GM19099 (cell line): ENCODE data around the gene CARD8.

Source experiments
- POLR2A ChIP-seq: IDR thresholded peaks from 3 replicates; pipeline ENCODE4 v1.6.1; 2011; ENCODE audit warnings: low read depth; ENCODE audit not compliant: insufficient read length; ENCODE audit errors: extremely low read depth

The CARD8 gene

DNA sequence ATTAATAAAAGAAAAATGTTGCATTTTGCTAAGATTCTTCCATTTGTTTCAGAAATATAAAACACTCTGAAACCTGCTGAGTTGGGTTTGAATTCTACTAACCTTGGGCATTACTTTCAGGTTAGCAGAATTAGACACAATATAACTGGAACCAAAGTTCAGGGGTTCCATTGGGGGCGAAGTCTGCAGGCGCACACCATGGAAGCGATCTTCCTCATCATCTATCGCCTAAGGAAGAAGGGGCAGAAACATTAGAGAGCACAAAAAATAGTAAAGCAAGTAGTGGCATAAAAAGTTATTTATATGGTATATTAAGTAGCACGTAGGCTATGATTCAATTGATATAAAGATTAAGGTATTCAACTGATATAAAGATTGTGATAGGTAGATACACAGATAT is 34.1 kb downstream of the CARD8 start:
- TF ChIP-seq POLR2A, result no peak

DNA sequence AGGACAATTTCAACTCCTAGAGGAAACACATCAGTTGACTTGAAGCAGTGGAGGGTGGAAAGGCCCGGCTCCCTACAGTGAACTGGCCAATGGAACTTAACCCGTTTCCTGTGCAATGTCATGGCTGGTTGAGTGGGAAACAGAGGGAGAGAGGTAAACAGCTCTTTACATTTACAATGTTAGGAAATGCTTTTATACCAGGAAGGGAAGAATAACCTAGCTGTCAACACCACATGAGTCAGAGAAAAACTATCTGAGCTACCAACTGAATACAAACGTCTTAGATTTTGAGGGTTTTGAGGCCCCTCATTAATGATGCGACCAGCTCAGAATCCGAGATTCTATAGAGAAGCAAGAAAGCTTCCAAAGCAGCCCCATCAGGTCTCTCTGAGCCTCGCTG is 36.7 kb downstream of the CARD8 start:
- TF ChIP-seq POLR2A, result no peak

DNA sequence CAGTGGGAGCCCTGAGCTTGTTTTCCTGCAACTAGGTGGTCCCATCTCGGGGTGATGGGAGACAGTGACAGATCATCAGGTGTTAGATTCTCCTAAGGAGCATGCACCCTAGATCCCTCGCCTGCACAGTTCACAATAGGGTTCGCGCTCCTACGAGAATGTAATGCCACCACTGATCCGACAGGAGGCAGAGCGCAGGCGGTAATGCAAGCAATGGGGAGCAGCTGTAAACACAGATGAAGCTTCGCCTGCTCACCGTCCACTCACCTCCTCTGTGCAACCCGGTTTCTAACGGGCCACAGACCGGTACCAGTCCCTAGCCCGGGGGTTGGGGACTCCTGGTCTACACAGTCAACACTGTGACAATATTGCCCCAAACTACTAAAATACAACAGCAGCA is 38.8 kb downstream of the CARD8 start:
- TF ChIP-seq POLR2A, result no peak

DNA sequence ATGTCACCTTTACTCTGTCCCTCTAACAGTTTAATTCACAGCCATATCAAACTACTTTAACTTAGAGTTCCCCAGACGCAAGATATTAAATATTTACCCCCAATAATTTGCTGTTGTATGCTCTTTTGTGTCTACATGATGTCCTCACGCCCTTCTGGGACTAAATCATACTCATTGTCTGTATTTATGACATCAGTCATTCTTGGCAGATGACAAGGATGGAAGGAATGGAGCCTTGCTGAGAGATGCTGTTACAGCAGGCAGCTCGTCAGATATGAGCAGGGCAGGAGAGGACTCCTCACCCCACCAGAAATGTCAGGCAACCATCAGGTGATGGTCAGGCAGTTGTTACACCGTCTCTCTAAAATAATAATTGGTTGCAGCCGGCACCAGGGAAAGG is 41.8 kb downstream of the CARD8 start:
- TF ChIP-seq POLR2A, result no peak

DNA sequence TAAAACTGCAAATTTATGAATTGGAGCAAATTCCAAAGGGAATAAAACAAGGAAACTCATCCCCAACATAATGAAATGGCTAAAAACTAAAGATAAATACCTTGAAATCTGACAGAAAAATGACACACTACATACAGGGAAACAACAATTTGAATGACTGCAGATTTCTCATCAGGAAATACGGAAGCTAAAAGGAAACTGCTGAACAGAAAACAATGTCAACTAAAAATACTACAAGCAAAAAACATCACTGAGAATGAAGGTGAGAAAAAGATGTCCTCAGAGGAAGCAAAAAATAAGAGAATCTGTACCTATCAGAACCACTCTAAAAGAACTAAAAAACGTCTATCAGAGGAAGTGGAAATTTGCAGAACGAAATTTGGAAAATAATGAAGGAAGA is 45.7 kb downstream of the CARD8 start:
- no peak for TF ChIP-seq POLR2A

DNA sequence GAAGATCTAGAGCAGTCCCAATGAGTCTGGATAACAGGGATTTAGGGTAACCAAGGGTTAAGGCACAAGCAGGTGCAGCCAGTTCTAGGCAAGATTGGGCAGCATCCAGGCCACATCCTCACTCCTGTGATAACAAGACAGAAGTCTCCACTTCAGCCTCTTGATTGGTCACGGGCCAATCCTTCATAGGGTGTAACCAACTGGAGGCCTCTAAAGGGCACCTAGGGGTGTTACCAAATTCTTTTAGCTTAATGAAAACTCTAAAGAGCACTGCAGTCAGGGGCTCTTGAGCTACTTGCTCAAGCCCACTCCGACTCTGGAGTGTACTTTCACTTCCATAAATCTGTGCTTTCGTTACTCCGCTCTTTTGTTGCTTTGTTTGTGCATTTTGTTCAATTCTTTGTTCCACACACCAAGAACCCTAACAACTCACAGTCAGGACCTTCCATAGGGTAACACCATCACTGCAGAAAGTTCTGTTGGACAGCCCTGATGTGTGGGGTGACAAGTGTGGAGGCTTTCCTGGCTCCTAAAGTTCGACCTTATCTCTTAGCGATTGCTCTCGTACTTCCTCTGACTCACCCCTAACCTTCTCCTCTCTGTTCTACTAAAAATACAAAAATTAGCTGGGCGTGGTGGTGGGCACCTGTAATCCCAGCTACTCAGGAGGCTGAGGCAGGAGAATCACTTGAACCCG is 49.2 kb downstream of the CARD8 start:
- TF ChIP-seq POLR2A, result no peak

DNA sequence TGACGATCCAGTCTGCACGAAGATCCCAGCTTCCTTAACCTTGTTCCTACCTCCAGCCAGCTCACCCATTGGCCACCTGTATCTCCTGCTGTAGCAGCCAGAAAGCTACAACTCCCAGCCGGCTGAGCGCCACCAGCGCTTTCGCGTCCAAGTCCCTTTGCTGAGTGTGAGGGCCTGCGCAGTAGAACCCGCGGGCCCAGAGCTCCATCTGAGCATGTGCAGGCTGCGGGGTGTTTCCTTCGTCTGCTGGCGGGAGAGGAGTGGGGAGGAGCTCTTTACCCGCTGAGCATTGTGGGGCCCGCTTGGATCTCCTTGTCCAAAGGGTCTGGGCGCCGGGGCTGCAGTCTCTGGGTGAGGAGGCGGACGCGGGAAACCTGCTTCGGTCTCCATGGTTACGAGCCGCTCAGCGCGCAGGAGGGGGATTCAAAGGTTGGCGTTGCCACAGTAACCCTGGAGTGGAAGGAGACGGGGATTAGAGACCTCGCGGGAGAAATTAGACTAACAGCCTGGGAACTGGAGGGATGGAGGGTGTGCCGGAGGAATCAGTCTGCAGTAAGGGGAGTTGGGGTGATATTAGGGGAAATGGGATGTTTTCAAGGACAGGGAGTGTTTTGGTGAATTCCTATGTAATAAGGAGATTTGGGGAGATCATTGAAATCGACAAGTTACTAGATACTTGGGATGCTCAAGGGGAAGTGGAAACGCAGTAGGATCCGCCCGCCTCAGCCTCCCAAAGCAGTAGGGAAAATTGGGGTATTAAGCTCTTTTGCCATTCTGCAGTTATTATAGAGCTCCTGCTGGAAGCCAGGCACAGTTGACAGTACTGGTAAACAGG is 51.7 kb downstream of the CARD8 start:
- peak; percentile 92 for TF ChIP-seq POLR2A

DNA sequence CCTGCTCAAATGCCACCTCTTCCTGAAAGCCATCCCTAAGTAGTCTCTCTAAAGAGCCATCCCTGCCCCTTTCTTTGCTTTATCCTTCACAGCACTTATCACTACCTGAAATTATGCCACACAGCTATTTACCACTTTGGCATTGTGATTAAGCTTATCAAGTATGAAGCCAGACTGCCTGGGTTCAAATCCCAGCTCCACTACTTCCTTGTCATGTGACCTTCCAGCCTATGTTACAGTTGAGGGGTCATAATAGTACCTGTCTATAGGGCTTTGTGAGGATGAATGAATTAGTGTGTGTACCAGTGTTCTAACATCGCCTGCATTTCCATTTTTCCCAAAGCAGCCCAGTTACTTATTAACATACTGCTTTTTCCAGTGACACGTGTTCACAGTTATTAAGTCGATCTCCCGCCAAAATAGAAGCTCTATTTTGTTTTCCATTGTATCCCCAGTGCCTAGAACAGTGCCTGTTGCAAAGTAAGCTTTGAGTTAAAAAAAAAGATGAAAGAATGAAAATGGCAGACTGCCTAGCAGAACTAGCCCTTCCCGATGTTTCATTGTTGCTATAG is 52.4 kb downstream of the CARD8 start:
- TF ChIP-seq POLR2A, result no peak

DNA sequence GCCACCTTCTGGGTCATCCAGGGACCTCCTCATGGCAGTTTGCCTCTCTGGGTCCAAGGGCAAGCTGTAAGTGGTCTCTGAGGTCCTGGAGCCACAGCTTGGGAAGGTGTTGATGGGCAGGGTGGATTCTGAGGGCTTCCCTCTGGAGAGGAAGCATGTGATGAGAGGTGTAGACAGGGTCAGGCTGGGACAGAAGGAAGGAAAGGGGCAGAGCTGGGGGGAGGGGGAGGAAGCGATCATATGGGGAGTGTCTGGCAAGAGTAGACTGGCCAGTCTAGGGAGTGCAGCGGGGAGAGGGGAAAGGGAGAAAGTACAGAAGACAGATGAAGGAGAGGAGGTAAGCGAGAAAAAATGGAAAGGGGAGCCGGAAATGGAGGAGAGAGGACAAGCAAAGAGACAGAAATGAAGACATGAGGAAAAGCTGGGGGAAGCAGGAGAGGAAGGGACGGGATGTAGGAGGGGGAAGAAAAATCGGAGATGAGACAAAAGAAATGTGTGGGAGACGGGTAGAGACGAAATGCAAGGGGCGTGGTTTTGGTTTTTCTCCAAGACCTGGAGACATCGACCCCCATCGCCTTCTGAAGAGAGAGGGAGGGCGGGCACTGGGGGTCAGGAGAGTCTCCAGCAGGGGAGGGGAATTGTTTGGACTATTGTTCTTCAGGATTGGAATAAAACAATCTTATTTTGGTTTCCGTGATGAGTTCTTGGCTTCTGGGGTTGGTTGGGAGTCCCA is 58.6 kb downstream of the CARD8 start:
- TF ChIP-seq POLR2A, result no peak

DNA sequence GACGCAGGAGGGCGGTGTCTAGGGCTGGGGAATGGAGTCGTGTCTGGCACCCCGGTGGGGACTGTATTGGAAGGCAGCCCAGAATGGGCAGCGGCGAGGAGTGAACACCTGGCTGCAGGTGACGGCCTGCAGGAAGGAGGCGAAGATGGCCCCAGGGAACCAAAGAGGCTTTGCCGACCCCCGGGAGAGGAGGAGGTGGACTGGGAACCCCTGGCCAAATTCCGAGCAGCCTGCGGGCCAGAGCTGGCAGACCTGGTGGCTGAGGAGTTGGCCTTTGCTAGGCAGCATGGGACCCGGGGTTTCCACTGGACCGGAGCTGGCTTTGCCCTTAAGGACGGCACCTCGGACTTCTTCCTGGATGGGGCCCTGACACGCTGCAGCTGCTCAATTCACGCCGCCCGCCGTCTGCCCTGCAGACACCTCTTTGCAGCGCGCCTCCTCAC is 59.4 kb downstream of the CARD8 start:
- no peak for TF ChIP-seq POLR2A

DNA sequence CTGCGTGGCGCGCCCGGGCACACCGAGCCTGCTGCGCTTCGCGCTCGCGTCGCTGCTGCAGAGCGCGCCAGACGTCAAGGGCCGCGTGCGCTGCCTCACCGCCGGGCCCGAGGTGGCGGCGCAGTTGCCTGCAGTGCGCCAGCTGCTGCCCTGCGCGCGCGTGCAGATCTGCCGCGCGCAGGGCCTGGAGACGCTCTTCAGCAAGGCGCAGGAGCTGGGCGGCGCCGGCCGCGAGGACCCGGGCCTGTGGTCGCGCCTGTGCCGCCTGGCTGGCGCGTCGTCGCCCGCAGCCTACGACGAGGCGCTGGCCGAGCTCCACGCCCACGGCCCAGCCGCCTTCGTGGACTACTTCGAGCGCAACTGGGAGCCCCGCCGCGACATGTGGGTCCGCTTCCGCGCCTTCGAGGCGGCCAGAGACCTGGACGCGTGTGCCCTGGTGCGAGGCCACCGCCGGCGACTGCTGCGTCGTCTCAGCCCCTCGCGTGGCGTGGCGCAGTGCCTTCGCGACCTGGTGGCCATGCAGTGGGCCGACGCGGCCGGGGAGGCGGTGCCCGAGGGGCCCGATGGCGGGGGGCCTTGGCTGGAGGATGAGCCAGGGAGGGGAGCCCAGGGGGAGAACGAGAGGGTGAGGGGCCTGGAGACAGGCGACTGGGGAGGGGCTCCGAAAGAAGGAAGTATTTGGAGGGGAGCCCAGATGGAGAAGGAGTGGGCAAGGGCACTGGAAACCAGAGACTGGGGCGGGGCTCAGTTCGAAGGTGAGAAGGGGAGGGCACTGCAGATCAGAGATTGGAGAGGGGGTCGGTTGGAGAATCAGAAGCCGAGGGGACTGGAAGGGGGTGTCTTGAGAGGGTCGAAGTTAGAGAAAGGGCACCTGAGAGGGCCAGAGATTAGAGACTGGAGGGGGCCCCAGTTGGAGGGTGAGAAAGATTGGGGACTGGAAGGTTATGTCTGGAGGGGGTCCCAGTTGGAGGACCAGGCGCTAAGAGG is 60.6 kb downstream of the CARD8 start:
- no peak for TF ChIP-seq POLR2A

DNA sequence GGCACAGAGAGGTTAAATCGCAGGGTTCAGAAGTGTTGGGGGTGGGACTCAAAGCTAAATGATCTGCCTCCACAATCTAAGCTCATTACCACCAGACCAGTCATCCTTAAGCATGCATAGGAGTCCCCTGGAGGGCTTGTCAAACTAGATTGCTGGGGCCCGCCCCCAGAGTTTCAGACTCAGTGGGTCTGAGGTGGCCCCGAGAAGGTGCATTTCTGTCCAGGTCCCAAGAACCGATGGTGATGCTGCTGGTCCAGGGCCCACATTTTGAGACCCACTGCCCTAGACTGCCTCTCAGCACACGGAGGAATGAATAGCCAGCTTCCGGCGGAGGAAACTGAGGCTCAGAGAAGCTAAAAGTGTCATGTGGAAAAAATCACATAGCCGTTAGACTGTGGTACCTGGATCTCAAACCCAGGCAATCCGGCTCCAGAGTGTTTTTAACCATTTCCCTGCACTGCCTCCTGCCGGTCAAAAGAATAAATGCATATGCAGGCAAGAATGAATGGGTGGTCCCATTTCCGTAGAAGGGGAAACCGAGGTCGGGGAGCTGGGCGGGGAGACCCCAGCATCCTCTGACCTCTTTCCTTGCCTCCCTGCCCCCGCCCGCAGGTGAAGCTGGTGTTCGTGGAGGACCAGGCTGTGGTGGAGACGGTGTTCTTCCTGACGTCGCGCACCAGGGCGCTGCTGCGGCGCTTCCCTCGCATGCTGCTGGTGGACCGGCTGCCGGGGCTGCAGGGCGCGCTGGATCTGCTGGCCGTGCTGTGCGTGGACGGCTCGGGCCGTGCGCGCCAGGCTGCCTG is 61.5 kb downstream of the CARD8 start:
- no peak for TF ChIP-seq POLR2A

DNA sequence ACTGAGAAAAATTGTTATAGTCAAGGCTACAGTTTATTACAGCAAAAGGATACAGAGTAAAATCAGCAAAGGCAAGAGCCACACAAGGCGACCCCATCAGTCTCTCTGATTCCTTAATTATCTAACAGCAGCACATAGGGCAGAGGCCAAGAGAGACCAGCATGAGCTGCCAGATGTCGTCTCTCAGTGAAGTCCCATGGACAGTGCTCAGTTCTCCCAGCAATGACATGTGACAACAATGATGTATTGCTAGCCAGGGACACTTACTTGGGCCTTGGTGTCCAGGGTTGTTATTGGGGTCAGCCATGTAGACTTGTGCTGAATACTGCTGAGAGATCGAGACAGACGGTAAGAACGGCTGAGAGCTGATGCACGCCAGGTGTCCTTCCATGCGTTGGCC is 63.0 kb downstream of the CARD8 start:
- TF ChIP-seq POLR2A, result no peak
